OCI-LY7 (cell line): ENCODE results near the gene EXT2.

Experiments
- CTCF ChIP-seq: fragments of 200-600 bp; sonication (generic); conservative IDR thresholded peaks from 2 replicates; pipeline ENCODE4 v1.5.1; 2014; ENCODE audit warnings: mild to moderate bottlenecking, antibody characterized with exemption, low read length, moderate library complexity, mixed read lengths
- EZH2phosphoT487 ChIP-seq: fragments of 200-600 bp; sonication (generic); IDR thresholded peaks from 2 replicates; pipeline ENCODE4 v1.6.1; 2018; ENCODE audit warnings: low read depth, borderline replicate concordance, mild to moderate bottlenecking, mixed run types, antibody characterized with exemption, low read length, moderate library complexity, mixed read lengths

GRCh38 chr11:44256673-44257291 is 161.3 kb downstream of the EXT2 start:
- no peak for TF ChIP-seq CTCF
- TF ChIP-seq EZH2phosphoT487, result no peak
